GM12878 (cell line): ENCODE results near the gene ZNF783. TPM values are rescaled to one million over a fixed set of nuclear protein-coding genes. Genes with fewer than 3 reads are reported as not detected.

Source experiments
- ATAC-seq: fragments of 200-7000 bp; cut with Tn5 transposase; 3 replicates; pipeline ENCODE4 v1.9.1; 2020; ENCODE audit warnings: mild to moderate bottlenecking, moderate library complexity
- BruUV-seq: library from RNA; stranded (reverse); fragments of 400-500 nt; replicated peaks from 2 replicates; lab custom pipeline; 2021; lab: Mats Ljungman, UMichigan
- CTCF ChIA-PET: fragments of 300-600 bp; sonication (Branson Sonifier 250); formaldehyde crosslinking; extraction: SDS; loops from one replicate; lab custom pipeline; 2021; ENCODE audit warnings: inconsistent platforms; lab: Yijun Ruan, JAX
- POLR2A ChIA-PET: fragments of 350-600 bp; formaldehyde crosslinking; extraction: SDS; loops from one replicate; lab custom pipeline; 2021; ENCODE audit warnings: inconsistent platforms; lab: Charles Lee
- RAD21 ChIA-PET: fragments of 300-600 bp; sonication (Branson Sonifier 250); formaldehyde crosslinking; loops from one replicate; lab custom pipeline; 2023; ENCODE audit warnings: antibody characterized with exemption; ENCODE audit not compliant: unreplicated experiment; lab: Charles Lee
- SMC1A ChIA-PET: fragments of 300-600 bp; sonication (Branson Sonifier 250); formaldehyde crosslinking; loops from one replicate; lab custom pipeline; 2023; ENCODE audit not compliant: unreplicated experiment, uncharacterized antibody; lab: Charles Lee
- DNase-seq: peaks from one replicate; pipeline ENCODE4 v3.0.0-alpha.2; 2011; ENCODE audit warnings: low read depth, low spot score
- FAIRE-seq: peaks from 3 replicates; lab custom pipeline; 2011; peaks lifted over from hg19 to GRCh38; lab: Jason Lieb, UNC
- H2AFZ ChIP-seq: 2 replicates; pipeline ENCODE4 v1.6.0; 2011; ENCODE audit warnings: low read depth, low read length, control low read depth; ENCODE audit not compliant: control insufficient read depth
- H3K27ac ChIP-seq: 2 replicates; pipeline ENCODE4 v1.5.1; 2011; ENCODE audit warnings: control low read depth; ENCODE audit not compliant: control insufficient read depth, insufficient read depth
- H3K27me3 ChIP-seq, 2 experiments: replicated peaks in 1 of 2; 2 replicates each; pipeline versions ENCODE4 v1.6.0 to v1.6.1; 2011; ENCODE audit warnings: low read length in 1 of 2; ENCODE audit not compliant: control insufficient read depth in 2 of 2, insufficient read depth in 2 of 2
- H3K36me3 ChIP-seq, 2 experiments: 2 replicates each; pipeline ENCODE4 v1.5.1; 2011; ENCODE audit warnings: low read length in 1 of 2; ENCODE audit not compliant: control insufficient read depth in 2 of 2, insufficient read depth in 2 of 2
- H3K4me1 ChIP-seq: 2 replicates; pipeline ENCODE4 v1.6.1; 2011; ENCODE audit warnings: mild to moderate bottlenecking, low read length, moderate library complexity, mixed read lengths; ENCODE audit not compliant: control insufficient read depth, insufficient read depth
- H3K4me2 ChIP-seq: 2 replicates; pipeline ENCODE4 v1.6.0; 2011; ENCODE audit warnings: control low read depth; ENCODE audit not compliant: control insufficient read depth, insufficient read depth
- H3K4me3 ChIP-seq: fragments of 200-600 bp; sonication (generic); 2 replicates; pipeline ENCODE4 v1.5.1; 2016
- H3K79me2 ChIP-seq: 2 replicates; pipeline ENCODE4 v1.6.0; 2011; ENCODE audit warnings: low read length; ENCODE audit not compliant: control insufficient read depth, insufficient read depth
- H3K9ac ChIP-seq: 2 replicates; pipeline ENCODE4 v1.8.0; 2011; ENCODE audit warnings: low read length, control low read depth, mixed read lengths; ENCODE audit not compliant: control insufficient read depth, insufficient read depth
- H3K9me3 ChIP-seq: replicated peaks from 3 replicates; pipeline ENCODE4 v1.5.1; 2011; ENCODE audit warnings: mild to moderate bottlenecking, low read length; ENCODE audit not compliant: control insufficient read depth, insufficient read depth
- H4K20me1 ChIP-seq: 2 replicates; pipeline ENCODE4 v1.6.0; 2011; ENCODE audit not compliant: control insufficient read depth, insufficient read depth
- BHLHE40 ChIP-seq, 2 experiments: fragments of 450-650 bp in 1 of 2; IDR thresholded peaks; 2 replicates each; pipeline ENCODE4 v1.6.1; 2011 to 2017; ENCODE audit warnings: low read depth in 2 of 2, borderline replicate concordance in 1 of 2, improper control_type of control experiment in 1 of 2, low read length in 1 of 2, mild to moderate bottlenecking in 1 of 2
- CREB1 ChIP-seq: IDR thresholded peaks from 2 replicates; pipeline ENCODE4 v1.6.1; 2012; ENCODE audit warnings: low read depth, mild to moderate bottlenecking, inconsistent platforms
- EGR1 ChIP-seq, 2 experiments: IDR thresholded peaks; 1 replicate in 1 of 2; 2 replicates in 1 of 2; pipeline ENCODE4 v1.6.1; 2011 to 2012; ENCODE audit warnings: low read depth in 2 of 2, low read length in 2 of 2, borderline replicate concordance in 1 of 2, mild to moderate bottlenecking in 1 of 2, moderate library complexity in 1 of 2
- ELK1 ChIP-seq: IDR thresholded peaks from 2 replicates; pipeline ENCODE4 v1.6.1; 2012; ENCODE audit warnings: low read depth, low read length, improper control_type of control experiment
- RCOR1 ChIP-seq: conservative IDR thresholded peaks from 2 replicates; pipeline ENCODE4 v1.6.1; 2012; ENCODE audit warnings: low read depth, low read length, improper control_type of control experiment
- SIN3A ChIP-seq: IDR thresholded peaks from 2 replicates; pipeline ENCODE4 v1.6.1; 2012; ENCODE audit warnings: low read depth, low read length, improper control_type of control experiment
- WRNIP1 ChIP-seq: IDR thresholded peaks from 2 replicates; pipeline ENCODE4 v1.6.1; 2011; ENCODE audit warnings: low read depth, low read length, improper control_type of control experiment, borderline replicate concordance
- ZBTB40 ChIP-seq: fragments of 450-650 bp; IDR thresholded peaks from 2 replicates; pipeline ENCODE4 v1.6.1; 2016; ENCODE audit warnings: mild to moderate bottlenecking, moderate library complexity, borderline replicate concordance
- WGBS: methylation state at CpG from one replicate; pipeline ENCODE4 v1.1.6; 2016; ENCODE audit warnings: low lambda C conversion rate; ENCODE audit not compliant: insufficient replicate concordance, insufficient coverage; ENCODE audit errors: missing lambda C conversion rate; 5-methylcytosine and 5-hydroxymethylcytosine counted together
- in situ Hi-C: fragments of 300-500 bp; cut with MboI; formaldehyde crosslinking; loops from 9 replicates; pipeline ENCODE4 v1.14.3; 2018; ENCODE audit warnings: mixed read lengths
- intact Hi-C: fragments of 100-400 bp; cut with micrococcal nuclease; formaldehyde crosslinking; loops from one replicate; pipeline ENCODE4 v1.14.2; 2022; ENCODE audit not compliant: unreplicated experiment
- polyA plus RNA-seq, 11 experiments: library from polyadenylated mRNA; depleted of rRNA in 4 of 11; unstranded in 6 of 11; stranded (reverse) in 5 of 11; fragments of >200 nt; fragmentation: Nextera tagmentation in 4 of 11; fragmentation: Illumina TruSeq in 1 of 11; extraction: Ambion mirVana in 4 of 11; extraction: Trizol in 1 of 11; gene quantifications; 1 replicate in 1 of 11; 2 replicates in 10 of 11; pipeline versions ENCODE4 v1.2.1 to v1.2.3, GENCODE V29; 2011 to 2016; ENCODE audit warnings: inconsistent platforms in 2 of 11, missing spikeins in 2 of 11, low read depth in 1 of 11
- total RNA-seq, 4 experiments: library from RNA; depleted of rRNA in 3 of 4; stranded (reverse); fragments of >200 nt in 3 of 4; fragmentation: Illumina TruSeq in 1 of 4; extraction: Trizol in 1 of 4; gene quantifications; 2 replicates each; pipeline versions ENCODE4 v1.2.1 to v1.2.3, GENCODE V29; 2013 to 2021
- TF ChIP-seq, protein P1 (sequence below): fragments of 450-650 bp; IDR thresholded peaks from 2 replicates; pipeline ENCODE4 v1.6.1; 2017; ENCODE audit warnings: low read depth, mild to moderate bottlenecking, moderate library complexity
- TF ChIP-seq, protein P2 (sequence below): fragments of 450-650 bp; formaldehyde crosslinking; IDR thresholded peaks from 2 replicates; pipeline ENCODE4 v1.4.0; 2022; ENCODE audit warnings: mild to moderate bottlenecking, moderate library complexity

Gene ZNF783
- total and polyA plus RNA-seq, 10 of the 15 experiments (the other 5 are each of a cell fraction or from before 2014, with no cell fraction given): 2.0 to 14.4 (median 6.4) TPM

DNA sequence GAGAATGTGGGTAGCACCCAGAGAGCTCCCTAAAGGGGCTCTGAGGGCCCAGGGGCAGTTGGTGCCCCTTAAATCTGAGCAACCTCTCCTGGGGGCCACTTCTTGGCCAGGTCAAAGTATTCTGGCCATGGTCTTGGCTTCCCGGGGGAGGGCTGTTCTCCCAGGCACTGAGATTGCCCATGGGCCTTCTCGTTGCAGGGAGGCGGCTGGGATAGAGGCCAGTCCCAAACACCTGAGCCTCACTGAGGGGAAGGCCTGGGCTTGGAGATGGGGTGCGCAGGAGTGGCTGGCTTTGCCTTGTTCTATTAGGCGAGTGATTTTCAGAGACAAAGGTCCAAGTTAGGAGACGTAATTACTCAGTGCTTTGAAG lies 33.5 kb downstream of the ZNF783 start (continued):
- TF ChIP-seq ZBTB40 (no peak), BHLHE40 (IDR thresholded peaks at IDR 0.05; ENCODE audit: borderline replicate concordance in 1 of 2, low read depth in 2 of 2, low read length in 1 of 2) (no peak), SIN3A (no peak)

DNA sequence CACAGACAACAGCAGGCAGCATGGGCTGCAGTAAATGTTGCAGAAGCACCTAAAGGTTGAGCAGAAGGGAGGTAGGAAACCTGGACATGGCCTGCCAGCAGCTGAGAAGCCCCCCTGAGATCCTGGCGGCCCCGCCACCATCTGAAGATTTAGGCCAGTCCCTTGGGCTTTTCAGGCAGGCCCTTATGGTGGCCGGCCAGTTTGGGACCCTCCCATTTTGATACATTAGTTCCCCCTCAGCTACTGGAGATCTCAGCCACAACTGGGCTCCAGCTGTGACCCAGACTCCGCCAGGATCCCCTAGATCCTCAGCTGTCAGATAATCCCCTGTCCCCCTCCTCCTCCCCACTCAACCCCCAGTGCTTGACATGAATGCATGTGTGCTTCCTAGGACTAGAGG lies 34.4 kb downstream of the ZNF783 start:
- WGBS: 68% methylated on average over 4 of the region's 4 CpGs
- Histone ChIP-seq H3K9me3 (no peaks in the 10 kb centered on the region; the same call in 2 of the 3 replicates), H3K27me3 (no peaks in the 10 kb centered on the region), H3K79me2 (no peaks in the 10 kb centered on the region), H3K27ac (no peak overlapping the region), H3K4me3 (no peak overlapping the region), H3K4me2 (no peak overlapping the region), H3K9ac (no peak overlapping the region), H4K20me1 (no peaks in the 10 kb centered on the region), H2AFZ (no peak overlapping the region), H3K4me1 (no peaks in the 10 kb centered on the region), H3K36me3 (peaks cover 0 to 1% of the 10 kb centered on the region in 2 experiments; a peak in 1 of 4 replicates)
- FAIRE-seq (no peak), ATAC-seq (no peak), DNase-seq (no peak)
- in situ Hi-C loops (no loop called here), intact Hi-C loops (no loop called here)
- POLR2A ChIA-PET: no interaction called here
- CTCF ChIA-PET: no interaction called here
- no TSS peak for BruUV-seq
- SMC1A ChIA-PET: no interaction called here
- RAD21 ChIA-PET: no interaction called here
- TF ChIP-seq, protein P1, sequence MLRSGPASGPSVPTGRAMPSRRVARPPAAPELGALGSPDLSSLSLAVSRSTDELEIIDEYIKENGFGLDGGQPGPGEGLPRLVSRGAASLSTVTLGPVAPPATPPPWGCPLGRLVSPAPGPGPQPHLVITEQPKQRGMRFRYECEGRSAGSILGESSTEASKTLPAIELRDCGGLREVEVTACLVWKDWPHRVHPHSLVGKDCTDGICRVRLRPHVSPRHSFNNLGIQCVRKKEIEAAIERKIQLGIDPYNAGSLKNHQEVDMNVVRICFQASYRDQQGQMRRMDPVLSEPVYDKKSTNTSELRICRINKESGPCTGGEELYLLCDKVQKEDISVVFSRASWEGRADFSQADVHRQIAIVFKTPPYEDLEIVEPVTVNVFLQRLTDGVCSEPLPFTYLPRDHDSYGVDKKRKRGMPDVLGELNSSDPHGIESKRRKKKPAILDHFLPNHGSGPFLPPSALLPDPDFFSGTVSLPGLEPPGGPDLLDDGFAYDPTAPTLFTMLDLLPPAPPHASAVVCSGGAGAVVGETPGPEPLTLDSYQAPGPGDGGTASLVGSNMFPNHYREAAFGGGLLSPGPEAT: no peak
- TF ChIP-seq CREB1: no peak
- no peak for TF ChIP-seq WRNIP1
- TF ChIP-seq RCOR1: no peak
- no peak for TF ChIP-seq ELK1
- no peak for TF ChIP-seq EGR1 (IDR thresholded peaks at IDR 0.05; ENCODE audit: borderline replicate concordance in 1 of 2, low read depth in 2 of 2, low read length in 2 of 2)
- TF ChIP-seq, protein P2, sequence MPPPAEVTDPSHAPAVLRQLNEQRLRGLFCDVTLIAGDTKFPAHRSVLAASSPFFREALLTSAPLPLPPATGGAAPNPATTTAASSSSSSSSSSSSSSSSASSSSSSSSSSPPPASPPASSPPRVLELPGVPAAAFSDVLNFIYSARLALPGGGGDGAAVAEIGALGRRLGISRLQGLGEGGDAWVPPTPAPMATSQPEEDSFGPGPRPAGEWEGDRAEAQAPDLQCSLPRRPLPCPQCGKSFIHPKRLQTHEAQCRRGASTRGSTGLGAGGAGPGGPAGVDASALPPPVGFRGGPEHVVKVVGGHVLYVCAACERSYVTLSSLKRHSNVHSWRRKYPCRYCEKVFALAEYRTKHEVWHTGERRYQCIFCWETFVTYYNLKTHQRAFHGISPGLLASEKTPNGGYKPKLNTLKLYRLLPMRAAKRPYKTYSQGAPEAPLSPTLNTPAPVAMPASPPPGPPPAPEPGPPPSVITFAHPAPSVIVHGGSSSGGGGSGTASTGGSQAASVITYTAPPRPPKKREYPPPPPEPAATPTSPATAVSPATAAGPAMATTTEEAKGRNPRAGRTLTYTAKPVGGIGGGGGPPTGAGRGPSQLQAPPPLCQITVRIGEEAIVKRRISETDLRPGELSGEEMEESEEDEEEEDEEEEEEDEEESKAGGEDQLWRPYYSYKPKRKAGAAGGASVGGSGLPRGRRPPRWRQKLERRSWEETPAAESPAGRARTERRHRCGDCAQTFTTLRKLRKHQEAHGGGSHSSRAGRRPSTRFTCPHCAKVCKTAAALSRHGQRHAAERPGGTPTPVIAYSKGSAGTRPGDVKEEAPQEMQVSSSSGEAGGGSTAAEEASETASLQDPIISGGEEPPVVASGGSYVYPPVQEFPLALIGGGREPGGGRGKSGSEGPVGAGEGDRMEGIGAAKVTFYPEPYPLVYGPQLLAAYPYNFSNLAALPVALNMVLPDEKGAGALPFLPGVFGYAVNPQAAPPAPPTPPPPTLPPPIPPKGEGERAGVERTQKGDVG (CRISPR knock-in tag): no peak
